OCI-LY1 (cell line): ENCODE measurements around the gene MEG3.

Source experiments
- CTCF ChIP-seq: fragments of 200-600 bp; sonication (generic), shearing (Covaris generic); IDR thresholded peaks from 2 replicates; pipeline ENCODE4 v1.5.1; 2017; ENCODE audit warnings: mild to moderate bottlenecking, antibody characterized with exemption, low read length, moderate library complexity, mixed read lengths
- EZH2 ChIP-seq: fragments of 200-600 bp; sonication (generic), shearing (Covaris generic); IDR thresholded peaks from 2 replicates; pipeline ENCODE4 v1.8.0; 2017; ENCODE audit warnings: borderline replicate concordance, mixed run types, mild to moderate bottlenecking, antibody characterized with exemption, low read length, moderate library complexity, mixed read lengths

- TF ChIP-seq CTCF (no peak), EZH2 (no peak)
Measured at GRCh38 chr14:100802766-100803165, 23.2 kb upstream of the MEG3 start.
